HepG2 (cell line): Measurements from ENCODE around the gene EHD4. TPM values are rescaled to one million over a fixed set of nuclear protein-coding genes. Genes with fewer than 3 reads are reported as not detected.

Experiments
- ETV6 ChIP-seq: sonication (generic); formaldehyde crosslinking; conservative IDR thresholded peaks from 2 replicates; pipeline ENCODE4 v1.4.0; 2020; ENCODE audit warnings: missing genetic modification reagents
- KDM4B ChIP-seq: sonication (generic); formaldehyde crosslinking; IDR thresholded peaks from 2 replicates; pipeline ENCODE4 v1.4.0; 2020; ENCODE audit warnings: missing genetic modification reagents
- MBD4 ChIP-seq: IDR thresholded peaks from 2 replicates; pipeline ENCODE4 v1.6.1; 2012; ENCODE audit warnings: low read length, inconsistent platforms, borderline replicate concordance
- MTA1 ChIP-seq: sonication (generic); formaldehyde crosslinking; IDR thresholded peaks from 2 replicates; pipeline ENCODE4 v1.4.0; 2020; ENCODE audit warnings: missing genetic modification reagents, mild to moderate bottlenecking, borderline replicate concordance
- TCF12 ChIP-seq, 2 experiments: fragments of 450-650 bp in 1 of 2; sonication (generic) in 1 of 2; formaldehyde crosslinking in 1 of 2; IDR thresholded peaks; 2 replicates each; pipeline versions ENCODE4 v1.6.1 to v1.8.0; 2017 to 2022; ENCODE audit warnings: antibody characterized with exemption in 1 of 2, mild to moderate bottlenecking in 1 of 2, missing genetic modification reagents in 1 of 2, moderate library complexity in 1 of 2
- TOPORS ChIP-seq: sonication (generic); formaldehyde crosslinking; IDR thresholded peaks from 2 replicates; pipeline ENCODE4 v1.8.0; 2023; ENCODE audit warnings: mild to moderate bottlenecking, missing genetic modification reagents
- ZNF225 ChIP-seq: sonication (generic); formaldehyde crosslinking; IDR thresholded peaks from 2 replicates; pipeline ENCODE4 v1.4.0; 2020; ENCODE audit warnings: mild to moderate bottlenecking, missing genetic modification reagents
- ZNF34 ChIP-seq: sonication (generic); formaldehyde crosslinking; IDR thresholded peaks from 2 replicates; pipeline ENCODE4 v1.4.0; 2020; ENCODE audit warnings: mild to moderate bottlenecking, missing genetic modification reagents, borderline replicate concordance
- ZNF350 ChIP-seq: sonication (generic); formaldehyde crosslinking; IDR thresholded peaks from 2 replicates; pipeline ENCODE4 v1.4.0; 2020; ENCODE audit warnings: mild to moderate bottlenecking, low read depth, missing genetic modification reagents, borderline replicate concordance
- ZNF75D ChIP-seq: sonication (generic); formaldehyde crosslinking; IDR thresholded peaks from 2 replicates; pipeline ENCODE4 v1.8.1; 2023; ENCODE audit warnings: missing genetic modification reagents, mild to moderate bottlenecking, borderline replicate concordance
- ZNF788 ChIP-seq: sonication (generic); formaldehyde crosslinking; IDR thresholded peaks from 2 replicates; pipeline ENCODE4 v1.5.0; 2020; ENCODE audit warnings: mild to moderate bottlenecking, missing genetic modification reagents, borderline replicate concordance
- polyA plus RNA-seq, 8 experiments: library from polyadenylated mRNA; depleted of rRNA in 3 of 8; stranded (reverse) in 7 of 8; unstranded in 1 of 8; fragments of >200 nt; fragmentation: Illumina TruSeq in 4 of 8; extraction: Trizol in 4 of 8; gene quantifications; 2 replicates each; pipeline versions ENCODE4 v1.2.1 to v1.2.3, GENCODE V29; 2011 to 2016; ENCODE audit warnings: low read depth in 4 of 8, missing spikeins in 1 of 8, mixed read lengths in 1 of 8; ENCODE audit not compliant: insufficient read depth in 1 of 8
- total RNA-seq, 5 experiments: library from RNA; depleted of rRNA; stranded (reverse); fragments of >200 nt; fragmentation: Illumina TruSeq; extraction: Trizol; gene quantifications; 2 replicates each; pipeline ENCODE4 v1.2.3, GENCODE V29; 2016; ENCODE audit warnings: low read depth in 1 of 5
- TF ChIP-seq, protein P1 (sequence below): sonication (generic); formaldehyde crosslinking; IDR thresholded peaks from 2 replicates; pipeline ENCODE4 v1.4.0; 2020; ENCODE audit warnings: missing genetic modification reagents, borderline replicate concordance
- TF ChIP-seq, protein P2 (sequence below): sonication (generic); formaldehyde crosslinking; IDR thresholded peaks from 2 replicates; pipeline ENCODE4 v1.5.0; 2020; ENCODE audit warnings: missing genetic modification reagents
- TF ChIP-seq, protein P3 (sequence below): sonication (generic); formaldehyde crosslinking; IDR thresholded peaks from 2 replicates; pipeline ENCODE4 v1.4.0; 2020; ENCODE audit warnings: missing genetic modification reagents
- TF ChIP-seq, protein P4 (sequence below): fragments of 450-650 bp; IDR thresholded peaks from 2 replicates; pipeline ENCODE4 v1.6.1; 2016
- TF ChIP-seq, protein P5 (sequence below): sonication (generic); formaldehyde crosslinking; IDR thresholded peaks from 2 replicates; pipeline ENCODE4 v1.8.1; 2023; ENCODE audit warnings: mild to moderate bottlenecking, missing genetic modification reagents

EHD4 gene
- total and polyA plus RNA-seq, 2 of the 13 experiments (the other 11 are each of a cell fraction or from before 2014, with no cell fraction given) = 3.1 to 4.8 TPM

DNA sequence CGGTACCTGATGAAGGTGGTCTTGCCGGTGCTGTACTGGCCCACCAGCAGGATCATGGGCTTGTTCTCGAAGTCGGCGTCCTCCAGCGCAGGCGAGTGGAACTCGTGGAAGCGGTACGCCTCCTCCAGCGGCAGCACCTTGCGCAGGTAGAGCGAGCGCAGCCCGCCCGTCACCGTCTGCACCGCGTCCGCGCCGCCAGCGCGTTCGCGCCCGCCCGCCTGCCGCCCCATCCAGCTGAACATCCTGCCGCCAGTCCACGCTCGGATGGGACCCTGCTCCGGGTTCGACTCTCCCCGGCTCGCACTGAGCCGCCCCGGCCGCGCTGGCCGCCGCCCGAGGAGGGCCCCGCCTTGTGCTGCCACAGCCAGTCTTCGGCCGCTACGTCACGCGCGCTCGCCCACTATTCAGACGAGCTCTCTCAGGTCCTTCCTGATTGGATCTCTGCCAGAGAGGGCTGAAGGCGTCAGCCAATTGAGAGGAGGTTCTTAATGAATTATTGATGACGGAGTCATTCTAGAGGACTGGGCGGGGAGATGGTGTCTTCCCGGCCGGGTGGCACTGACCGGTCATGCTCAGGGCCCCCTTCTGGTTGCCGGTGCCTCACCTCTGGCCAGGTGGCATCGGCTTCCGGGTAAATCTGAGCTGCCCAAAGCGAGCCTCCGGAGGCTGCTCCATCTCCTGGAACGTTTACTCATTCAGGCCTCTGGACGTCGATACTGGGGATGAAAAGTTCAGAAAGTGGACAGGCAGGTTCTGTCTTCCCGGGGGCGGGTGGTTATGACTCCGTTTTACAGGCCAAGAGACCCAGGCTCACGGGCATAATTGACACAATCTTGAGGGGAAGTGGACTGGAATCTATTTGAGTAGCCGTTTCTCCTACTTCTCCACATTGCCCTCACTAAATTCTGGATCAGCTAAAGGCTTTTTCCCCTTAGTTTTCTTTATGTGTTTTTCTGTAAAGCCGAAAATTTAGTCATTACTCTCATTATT, at the start of gene EHD4 (continued):
- TF ChIP-seq, protein P1, sequence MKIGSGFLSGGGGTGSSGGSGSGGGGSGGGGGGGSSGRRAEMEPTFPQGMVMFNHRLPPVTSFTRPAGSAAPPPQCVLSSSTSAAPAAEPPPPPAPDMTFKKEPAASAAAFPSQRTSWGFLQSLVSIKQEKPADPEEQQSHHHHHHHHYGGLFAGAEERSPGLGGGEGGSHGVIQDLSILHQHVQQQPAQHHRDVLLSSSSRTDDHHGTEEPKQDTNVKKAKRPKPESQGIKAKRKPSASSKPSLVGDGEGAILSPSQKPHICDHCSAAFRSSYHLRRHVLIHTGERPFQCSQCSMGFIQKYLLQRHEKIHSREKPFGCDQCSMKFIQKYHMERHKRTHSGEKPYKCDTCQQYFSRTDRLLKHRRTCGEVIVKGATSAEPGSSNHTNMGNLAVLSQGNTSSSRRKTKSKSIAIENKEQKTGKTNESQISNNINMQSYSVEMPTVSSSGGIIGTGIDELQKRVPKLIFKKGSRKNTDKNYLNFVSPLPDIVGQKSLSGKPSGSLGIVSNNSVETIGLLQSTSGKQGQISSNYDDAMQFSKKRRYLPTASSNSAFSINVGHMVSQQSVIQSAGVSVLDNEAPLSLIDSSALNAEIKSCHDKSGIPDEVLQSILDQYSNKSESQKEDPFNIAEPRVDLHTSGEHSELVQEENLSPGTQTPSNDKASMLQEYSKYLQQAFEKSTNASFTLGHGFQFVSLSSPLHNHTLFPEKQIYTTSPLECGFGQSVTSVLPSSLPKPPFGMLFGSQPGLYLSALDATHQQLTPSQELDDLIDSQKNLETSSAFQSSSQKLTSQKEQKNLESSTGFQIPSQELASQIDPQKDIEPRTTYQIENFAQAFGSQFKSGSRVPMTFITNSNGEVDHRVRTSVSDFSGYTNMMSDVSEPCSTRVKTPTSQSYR (CRISPR knock-in tag) = no peak
- TF ChIP-seq ZNF34 (CRISPR knock-in tag) (0 out of 2 replicates have a peak, but pooled peaks have one; percentile 51), TCF12 (IDR thresholded peaks at IDR 0.05) (no peak), TCF12 (CRISPR knock-in tag; IDR thresholded peaks at IDR 0.05) (0 out of 2 replicates have a peak, but pooled peaks have one; percentile 53), MBD4 (no peak), MTA1 (CRISPR knock-in tag) (no peak), ZNF225 (CRISPR knock-in tag) (no peak), TOPORS (no peak), ZNF75D (CRISPR knock-in tag) (no peak), KDM4B (no peak), ETV6 (CRISPR knock-in tag) (no peak), ZNF788 (CRISPR knock-in tag) (peak; percentile 73; the same call in 1 of the 2 replicates), ZNF350 (CRISPR knock-in tag) (peak; percentile 53; the same call in 1 of the 2 replicates)
- TF ChIP-seq, protein P2, sequence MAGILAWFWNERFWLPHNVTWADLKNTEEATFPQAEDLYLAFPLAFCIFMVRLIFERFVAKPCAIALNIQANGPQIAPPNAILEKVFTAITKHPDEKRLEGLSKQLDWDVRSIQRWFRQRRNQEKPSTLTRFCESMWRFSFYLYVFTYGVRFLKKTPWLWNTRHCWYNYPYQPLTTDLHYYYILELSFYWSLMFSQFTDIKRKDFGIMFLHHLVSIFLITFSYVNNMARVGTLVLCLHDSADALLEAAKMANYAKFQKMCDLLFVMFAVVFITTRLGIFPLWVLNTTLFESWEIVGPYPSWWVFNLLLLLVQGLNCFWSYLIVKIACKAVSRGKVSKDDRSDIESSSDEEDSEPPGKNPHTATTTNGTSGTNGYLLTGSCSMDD (CRISPR knock-in tag) = no peak
- TF ChIP-seq, protein P3, sequence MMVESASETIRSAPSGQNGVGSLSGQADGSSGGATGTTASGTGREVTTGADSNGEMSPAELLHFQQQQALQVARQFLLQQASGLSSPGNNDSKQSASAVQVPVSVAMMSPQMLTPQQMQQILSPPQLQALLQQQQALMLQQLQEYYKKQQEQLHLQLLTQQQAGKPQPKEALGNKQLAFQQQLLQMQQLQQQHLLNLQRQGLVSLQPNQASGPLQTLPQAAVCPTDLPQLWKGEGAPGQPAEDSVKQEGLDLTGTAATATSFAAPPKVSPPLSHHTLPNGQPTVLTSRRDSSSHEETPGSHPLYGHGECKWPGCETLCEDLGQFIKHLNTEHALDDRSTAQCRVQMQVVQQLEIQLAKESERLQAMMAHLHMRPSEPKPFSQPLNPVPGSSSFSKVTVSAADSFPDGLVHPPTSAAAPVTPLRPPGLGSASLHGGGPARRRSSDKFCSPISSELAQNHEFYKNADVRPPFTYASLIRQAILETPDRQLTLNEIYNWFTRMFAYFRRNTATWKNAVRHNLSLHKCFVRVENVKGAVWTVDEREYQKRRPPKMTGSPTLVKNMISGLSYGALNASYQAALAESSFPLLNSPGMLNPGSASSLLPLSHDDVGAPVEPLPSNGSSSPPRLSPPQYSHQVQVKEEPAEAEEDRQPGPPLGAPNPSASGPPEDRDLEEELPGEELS (CRISPR knock-in tag) = no peak
- TF ChIP-seq, protein P4, sequence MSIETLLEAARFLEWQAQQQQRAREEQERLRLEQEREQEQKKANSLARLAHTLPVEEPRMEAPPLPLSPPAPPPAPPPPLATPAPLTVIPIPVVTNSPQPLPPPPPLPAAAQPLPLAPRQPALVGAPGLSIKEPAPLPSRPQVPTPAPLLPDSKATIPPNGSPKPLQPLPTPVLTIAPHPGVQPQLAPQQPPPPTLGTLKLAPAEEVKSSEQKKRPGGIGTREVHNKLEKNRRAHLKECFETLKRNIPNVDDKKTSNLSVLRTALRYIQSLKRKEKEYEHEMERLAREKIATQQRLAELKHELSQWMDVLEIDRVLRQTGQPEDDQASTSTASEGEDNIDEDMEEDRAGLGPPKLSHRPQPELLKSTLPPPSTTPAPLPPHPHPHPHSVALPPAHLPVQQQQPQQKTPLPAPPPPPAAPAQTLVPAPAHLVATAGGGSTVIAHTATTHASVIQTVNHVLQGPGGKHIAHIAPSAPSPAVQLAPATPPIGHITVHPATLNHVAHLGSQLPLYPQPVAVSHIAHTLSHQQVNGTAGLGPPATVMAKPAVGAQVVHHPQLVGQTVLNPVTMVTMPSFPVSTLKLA = no peak
- TF ChIP-seq, protein P5, sequence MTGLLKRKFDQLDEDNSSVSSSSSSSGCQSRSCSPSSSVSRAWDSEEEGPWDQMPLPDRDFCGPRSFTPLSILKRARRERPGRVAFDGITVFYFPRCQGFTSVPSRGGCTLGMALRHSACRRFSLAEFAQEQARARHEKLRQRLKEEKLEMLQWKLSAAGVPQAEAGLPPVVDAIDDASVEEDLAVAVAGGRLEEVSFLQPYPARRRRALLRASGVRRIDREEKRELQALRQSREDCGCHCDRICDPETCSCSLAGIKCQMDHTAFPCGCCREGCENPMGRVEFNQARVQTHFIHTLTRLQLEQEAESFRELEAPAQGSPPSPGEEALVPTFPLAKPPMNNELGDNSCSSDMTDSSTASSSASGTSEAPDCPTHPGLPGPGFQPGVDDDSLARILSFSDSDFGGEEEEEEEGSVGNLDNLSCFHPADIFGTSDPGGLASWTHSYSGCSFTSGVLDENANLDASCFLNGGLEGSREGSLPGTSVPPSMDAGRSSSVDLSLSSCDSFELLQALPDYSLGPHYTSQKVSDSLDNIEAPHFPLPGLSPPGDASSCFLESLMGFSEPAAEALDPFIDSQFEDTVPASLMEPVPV = peak; percentile 36; the same call in 1 of the 2 replicates
